GM21786 (cell line): Measurements from ENCODE around the gene SELE.
"Not testable (repeated sequence)": the region's sequence is repeated elsewhere in the genome, so short reads cannot be mapped to it uniquely, and the experiment has no call there.

Experiments used
- ATAC-seq: cut with Tn5 transposase; IDR thresholded peaks from one replicate; pipeline ENCODE4 v1.9.1; 2021; ENCODE audit not compliant: unreplicated experiment

The SELE gene

GRCh38 chr1:169688377-169688776 is 45.5 kb downstream of the SELE start:
- ATAC-seq, result not testable (repeated sequence)

DNA sequence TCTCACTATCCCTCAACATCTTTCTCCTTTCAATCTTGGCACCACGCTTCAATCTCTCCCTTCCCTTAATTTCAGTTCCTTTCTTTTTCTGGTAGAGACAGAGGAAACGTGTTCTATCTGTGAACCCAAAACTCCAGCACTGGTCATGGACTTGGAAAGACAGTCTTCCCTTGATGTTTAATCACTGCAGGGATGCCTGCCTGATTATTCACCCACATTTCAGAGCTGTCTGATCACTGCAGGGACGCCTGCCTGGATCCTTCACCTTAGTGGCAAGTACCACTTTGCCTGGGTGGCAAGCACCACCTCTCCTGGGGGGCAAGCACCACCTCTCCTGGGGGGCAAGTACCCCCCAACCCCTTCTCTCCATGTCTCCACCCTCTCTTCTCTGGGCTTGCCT is 50.2 kb downstream of the SELE start:
- ATAC-seq, result no peak

GRCh38 chr1:169683168-169683567 is 50.7 kb downstream of the SELE start:
- ATAC-seq, result not testable (repeated sequence)

DNA sequence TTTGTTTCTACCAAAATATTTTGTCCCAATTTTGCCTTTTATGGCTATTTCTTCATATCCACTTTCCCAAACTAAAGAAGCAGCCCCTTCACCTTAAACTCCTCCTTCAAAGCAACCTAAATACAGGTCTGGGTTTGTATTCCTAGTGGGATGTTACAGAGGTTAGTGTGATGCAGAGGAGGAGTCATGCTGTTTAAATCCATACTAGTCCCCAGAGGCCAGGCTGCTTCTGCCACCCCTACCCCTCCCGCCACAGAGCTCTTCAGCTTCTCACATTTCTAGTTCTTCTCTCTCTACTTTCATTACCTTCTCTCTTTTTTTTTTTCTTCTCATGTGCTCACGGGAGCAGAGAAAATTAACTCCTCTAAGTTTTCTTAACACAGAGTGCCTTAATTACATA is 51.8 kb downstream of the SELE start:
- ATAC-seq, result no peak

DNA sequence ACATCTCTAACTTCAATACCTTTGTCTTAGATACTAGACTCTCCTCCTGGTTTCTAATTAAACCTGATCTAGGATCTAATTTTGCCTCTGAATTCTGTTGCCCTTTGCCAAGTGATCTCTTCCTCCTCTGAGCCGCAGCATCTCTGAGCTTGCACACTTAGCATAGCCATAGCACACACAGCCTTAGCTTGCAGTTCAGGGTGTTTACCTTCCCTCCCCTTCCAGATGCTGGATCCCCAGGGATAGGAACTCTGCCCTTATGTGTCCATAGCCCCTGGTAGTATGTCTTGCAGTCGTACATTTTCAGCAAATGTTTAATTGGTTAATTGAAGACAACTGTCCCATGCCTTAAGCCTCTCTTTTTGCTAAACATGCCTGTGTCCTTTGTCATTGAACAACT is 52.7 kb downstream of the SELE start:
- ATAC-seq, result peak; percentile 19

- ATAC-seq, result peak; percentile 62
These were observed 53.4 kb downstream of the SELE start for GRCh38 chr1:169680377-169681019.

- ATAC-seq, result no peak
These were observed 54.2 kb downstream of the SELE start for GRCh38 chr1:169679692-169680091.

- ATAC-seq, result no peak
These were observed 57.9 kb downstream of the SELE start for GRCh38 chr1:169676001-169676400.
